ENCODE results near the gene HSD11B2. TPM values are rescaled to one million over a fixed set of nuclear protein-coding genes. Genes with fewer than 3 reads are reported as not detected.
A peak's percentile ranks its signal among the peaks of the same experiment; 100 is the strongest.

The HSD11B2 gene
- total RNA-seq, 1 donor from 2014 or later: 2.4 TPM

- intact Hi-C loops (cut with DNase I): loop anchor here (2.0 to 10.0 kb wide), 2 partner anchors 89 to 185 kb away; partner anchors contain the start of gene PLEKHG4
- H3K4me3 ChIP-seq: no peak overlapping the region
- no peaks in the 10 kb centered on the region for H3K36me3 ChIP-seq
- no peaks in the 10 kb centered on the region for H3K9me3 ChIP-seq
- no peak for DNase-seq (ENCODE audit: low spot score in 2 of 2)
- no peak for TF ChIP-seq CTCF (IDR thresholded peaks at IDR 0.05)
- no peak overlapping the region for H3K27ac ChIP-seq
- H3K27me3 ChIP-seq: no peaks in the 10 kb centered on the region
- peaks cover 20 to 35% of the 10 kb centered on the region in 2 donors for H3K4me1 ChIP-seq
Measured at GRCh38 chr16:67463691-67464090, 32.8 kb downstream of the HSD11B2 start.

- H3K27ac ChIP-seq: no peak overlapping the region
- no peak overlapping the region for H3K4me3 ChIP-seq
- H3K27me3 ChIP-seq: no peaks in the 10 kb centered on the region
- TF ChIP-seq CTCF (IDR thresholded peaks at IDR 0.05): no peak
- intact Hi-C loops (cut with DNase I): loop anchor here (2.0 to 10.0 kb wide), 2 partner anchors 90 to 186 kb away; partner anchors contain the start of gene PLEKHG4
- H3K9me3 ChIP-seq: no peaks in the 10 kb centered on the region
- peaks cover 11 to 26% of the 10 kb centered on the region in 2 donors for H3K4me1 ChIP-seq
- DNase-seq (ENCODE audit: low spot score in 2 of 2): no peak
- no peaks in the 10 kb centered on the region for H3K36me3 ChIP-seq
Measured at GRCh38 chr16:67464565-67464964, 33.6 kb downstream of the HSD11B2 start.

- no peaks in the 10 kb centered on the region for H3K9me3 ChIP-seq
- intact Hi-C loops (cut with DNase I): loop anchor here (10.0 kb wide), 1 partner anchor 92 kb away; no protein-coding TSS in a partner anchor
- H3K27ac ChIP-seq: no peak overlapping the region
- no peak for DNase-seq (ENCODE audit: low spot score in 2 of 2)
- H3K4me1 ChIP-seq: peaks cover 7 to 21% of the 10 kb centered on the region in 2 donors
- H3K36me3 ChIP-seq: no peaks in the 10 kb centered on the region
- no peaks in the 10 kb centered on the region for H3K27me3 ChIP-seq
- no peak for TF ChIP-seq CTCF (IDR thresholded peaks at IDR 0.05)
- no peak overlapping the region for H3K4me3 ChIP-seq
Measured at GRCh38 chr16:67466581-67466980, 35.7 kb downstream of the HSD11B2 start.

GRCh38 chr16:67468731-67469130, 37.8 kb downstream of the HSD11B2 start:
- Histone ChIP-seq H3K36me3 (no peaks in the 10 kb centered on the region), H3K9me3 (no peaks in the 10 kb centered on the region), H3K27me3 (no peaks in the 10 kb centered on the region), H3K4me1 (peaks cover 7 to 17% of the 10 kb centered on the region in 2 donors), H3K4me3 (no peak overlapping the region), H3K27ac (no peak overlapping the region)
- no peak for DNase-seq (ENCODE audit: low spot score in 2 of 2)
- intact Hi-C loops (cut with DNase I): loop anchor here (10.0 kb wide), 1 partner anchor 94 kb away; no protein-coding TSS in a partner anchor
- no peak for TF ChIP-seq CTCF (IDR thresholded peaks at IDR 0.05)

GRCh38 chr16:67470359-67470758, 39.4 kb downstream of the HSD11B2 start:
- peaks cover 3 to 10% of the 10 kb centered on the region in 2 donors for H3K4me1 ChIP-seq
- intact Hi-C loops (cut with DNase I): no loop called here
- peak in 1 of 2 donors; percentile 80 for DNase-seq (ENCODE audit: low spot score in 2 of 2)

More at GRCh38 chr16:67470359-67470758, 39.4 kb downstream of the HSD11B2 start:
- Histone ChIP-seq H3K4me3 (no peak overlapping the region), H3K36me3 (no peaks in the 10 kb centered on the region), H3K9me3 (no peaks in the 10 kb centered on the region), H3K27me3 (no peaks in the 10 kb centered on the region), H3K27ac (no peak overlapping the region)
- no peak for TF ChIP-seq CTCF (IDR thresholded peaks at IDR 0.05)

All from ascending aorta (tissue), 2 donors.